Osteocyte (in vitro differentiated cells): Measurements from ENCODE around the gene MAFG. TPM values are rescaled to one million over a fixed set of nuclear protein-coding genes. Genes with fewer than 3 reads are reported as not detected.

Experiments used
- DNase-seq: peaks from one replicate; pipeline ENCODE4 v3.0.0; 2021; ENCODE audit warnings: mixed read lengths; ENCODE audit not compliant: unreplicated experiment; ENCODE audit errors: extremely low spot score
- H3K27ac Mint-ChIP-seq: one replicate; pipeline ENCODE4 v1.8.0; 2021; ENCODE audit warnings: mild to moderate bottlenecking, mixed read lengths; ENCODE audit not compliant: unreplicated experiment
- H3K27me3 Mint-ChIP-seq: one replicate; pipeline ENCODE4 v1.8.0; 2021; ENCODE audit warnings: mixed read lengths; ENCODE audit not compliant: unreplicated experiment
- H3K36me3 Mint-ChIP-seq: one replicate; pipeline ENCODE4 v1.8.0; 2021; ENCODE audit warnings: mixed read lengths; ENCODE audit not compliant: unreplicated experiment
- H3K4me1 Mint-ChIP-seq: one replicate; pipeline ENCODE4 v1.8.0; 2021; ENCODE audit warnings: mixed read lengths; ENCODE audit not compliant: unreplicated experiment
- H3K4me3 Mint-ChIP-seq: one replicate; pipeline ENCODE4 v1.8.0; 2021; ENCODE audit warnings: mild to moderate bottlenecking, moderate library complexity, mixed read lengths; ENCODE audit not compliant: unreplicated experiment
- H3K9me3 Mint-ChIP-seq: one replicate; pipeline ENCODE4 v1.8.0; 2021; ENCODE audit warnings: mixed read lengths; ENCODE audit not compliant: unreplicated experiment
- CTCF ChIP-seq: fragments of 200-600 bp; sonication (generic); IDR thresholded peaks from 2 replicates; pipeline ENCODE4 v1.5.0; 2021; ENCODE audit warnings: antibody characterized with exemption, mild to moderate bottlenecking, moderate library complexity
- total RNA-seq: library from RNA; stranded (reverse); gene quantifications from 2 replicates; pipeline ENCODE4 v1.2.1, GENCODE V29; 2021

Gene MAFG
- total RNA-seq, 1 donor from 2014 or later: 34.7 TPM

DNA sequence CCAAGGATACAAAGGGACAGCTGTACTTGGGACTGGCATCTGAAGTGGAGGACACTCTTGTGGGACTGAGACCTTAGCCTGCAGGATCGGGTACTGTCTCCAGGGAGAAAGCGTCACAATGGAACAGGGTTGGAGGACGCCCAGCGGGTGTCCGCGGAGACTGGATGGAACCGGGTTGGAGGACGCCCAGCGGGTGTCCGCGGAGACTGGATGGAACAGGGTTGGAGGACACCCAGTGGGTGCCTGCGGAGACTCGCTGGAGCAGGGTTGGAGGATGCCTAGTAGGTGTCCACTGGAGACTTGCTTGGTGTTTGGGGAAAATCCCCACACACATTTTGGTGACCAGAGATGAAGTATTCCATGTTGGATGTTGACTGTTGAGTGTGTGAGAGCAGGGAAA lies 19.7 kb upstream of the MAFG start, which contains the start of gene MYADML2:
MYADML2 (minus strand) TSS at position 45 of the 400 bp plus-strand sequence. CDS start 5,492 bp downstream, outside the sequence.
- Mint-ChIP-seq H3K27me3 (peaks cover 8% of the 10 kb centered on the region), H3K4me1 (no peaks in the 10 kb centered on the region), H3K36me3 (no peaks in the 10 kb centered on the region), H3K9me3 (no peaks in the 10 kb centered on the region), H3K4me3 (no peak within 1 kb of the TSS), H3K27ac (no peak within 1 kb of the TSS)
- no peak for TF ChIP-seq CTCF
- no peak for DNase-seq

- H3K4me1 Mint-ChIP-seq: no peaks in the 10 kb centered on the region
- DNase-seq: no peak
- TF ChIP-seq CTCF: no peak
Measured at GRCh38 chr17:81944858-81945257, 17.3 kb upstream of the MAFG start.

GRCh38 chr17:81942167-81942553 lies 14.6 kb upstream of the MAFG start:
- Mint-ChIP-seq H3K4me1 (peaks cover 5% of the 10 kb centered on the region), H3K27me3 (peaks cover 4% of the 10 kb centered on the region), H3K9me3 (no peaks in the 10 kb centered on the region), H3K27ac (no peak overlapping the region), H3K4me3 (no peak overlapping the region), H3K36me3 (no peaks in the 10 kb centered on the region)
- no peak for DNase-seq
- TF ChIP-seq CTCF: no peak

More at GRCh38 chr17:81944858-81945257, 17.3 kb upstream of the MAFG start:
- Mint-ChIP-seq H3K36me3 (no peaks in the 10 kb centered on the region), H3K9me3 (no peaks in the 10 kb centered on the region), H3K27ac (no peak overlapping the region), H3K4me3 (no peak overlapping the region), H3K27me3 (peaks cover 4% of the 10 kb centered on the region)

- no peak overlapping the region for H3K27ac Mint-ChIP-seq
- H3K36me3 Mint-ChIP-seq: no peaks in the 10 kb centered on the region
- H3K27me3 Mint-ChIP-seq: peaks cover 2% of the 10 kb centered on the region
- DNase-seq: no peak
- H3K4me1 Mint-ChIP-seq: peaks cover 5% of the 10 kb centered on the region
- no peaks in the 10 kb centered on the region for H3K9me3 Mint-ChIP-seq
- TF ChIP-seq CTCF: no peak
- no peak overlapping the region for H3K4me3 Mint-ChIP-seq
Measured at GRCh38 chr17:81941484-81942166, 14.1 kb upstream of the MAFG start.

DNA sequence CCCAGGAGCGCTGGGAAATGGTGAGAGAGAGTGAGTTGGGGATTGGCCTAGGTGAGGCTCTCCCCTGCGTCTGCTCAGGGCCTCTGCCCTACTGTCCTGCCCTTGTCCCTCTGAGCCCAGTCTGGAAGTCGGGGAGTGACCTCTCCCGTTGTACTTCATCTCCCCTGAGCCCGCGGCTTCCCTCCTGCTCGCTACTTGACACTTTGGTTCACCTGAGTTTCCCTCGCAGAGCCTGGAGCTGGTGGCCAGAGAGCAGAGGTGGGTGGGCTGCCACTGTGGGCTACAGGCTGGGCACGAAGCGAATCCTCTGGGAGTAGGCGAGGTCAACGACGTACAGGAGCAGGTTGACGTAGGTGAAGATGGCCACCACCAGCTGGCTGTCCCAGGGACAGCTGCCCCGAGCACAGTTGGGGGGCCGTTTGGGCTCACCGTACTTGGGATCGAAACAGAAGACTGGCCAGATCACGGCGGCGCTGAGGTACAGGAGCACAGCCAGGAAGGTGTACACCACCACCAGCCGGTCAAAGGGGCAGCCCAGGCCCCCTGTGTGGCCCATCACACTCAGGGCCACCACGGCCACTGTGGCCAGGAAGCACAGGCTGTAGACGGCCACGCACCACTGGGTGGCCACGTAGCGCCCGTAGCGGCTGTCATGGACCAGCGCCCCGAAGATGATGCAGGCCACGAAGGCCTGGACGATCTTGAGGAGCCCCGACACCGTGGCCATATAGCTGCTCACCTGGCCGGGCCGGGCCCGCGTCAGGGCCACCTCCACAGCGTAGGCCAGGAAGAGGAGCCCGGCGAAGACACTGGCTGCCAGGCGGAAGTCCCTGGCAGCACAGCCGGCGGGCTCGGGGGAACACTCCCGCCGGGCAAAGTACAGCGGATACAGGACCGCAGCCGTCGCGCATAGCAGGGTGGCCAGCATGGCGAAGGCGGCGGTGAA lies 13.3 kb upstream of the MAFG start:
- Mint-ChIP-seq H3K9me3 (no peaks in the 10 kb centered on the region), H3K27me3 (peaks cover 2% of the 10 kb centered on the region), H3K36me3 (no peaks in the 10 kb centered on the region), H3K27ac (no peak overlapping the region), H3K4me1 (peaks cover 11% of the 10 kb centered on the region), H3K4me3 (no peak overlapping the region)
- TF ChIP-seq CTCF: no peak
- no peak for DNase-seq
